GM23338 (cell line): Measurements from ENCODE around the gene TMEM132D. TPM values are rescaled to one million over a fixed set of nuclear protein-coding genes. Genes with fewer than 3 reads are reported as not detected.

ENCODE experiments used
- ATAC-seq: fragments of 200-7000 bp; cut with Tn5 transposase; 3 replicates; pipeline ENCODE4 v1.9.1; 2020
- DNase-seq: peaks from one replicate; pipeline ENCODE4 v3.0.0-alpha.2; 2015; ENCODE audit warnings: low spot score
- H2AFZ ChIP-seq: fragments of 200-600 bp; sonication (generic); 2 replicates; pipeline ENCODE4 v1.8.0; 2016; ENCODE audit warnings: antibody characterized with exemption, mild to moderate bottlenecking, moderate library complexity
- H3F3A ChIP-seq: fragments of 200-600 bp; sonication (generic); replicated peaks from 2 replicates; pipeline ENCODE4 v1.8.0; 2017; ENCODE audit warnings: antibody characterized with exemption, mixed run types, low read depth
- H3K27ac ChIP-seq: fragments of 200-600 bp; sonication (generic); 2 replicates; pipeline ENCODE4 v1.6.1; 2016; ENCODE audit warnings: low read depth
- H3K27me3 ChIP-seq: fragments of 200-600 bp; sonication (generic); 2 replicates; pipeline ENCODE4 v1.8.0; 2016; ENCODE audit warnings: mild to moderate bottlenecking, mixed run types, moderate library complexity; ENCODE audit not compliant: insufficient read depth
- H3K36me3 ChIP-seq: fragments of 200-600 bp; sonication (generic); 2 replicates; pipeline ENCODE4 v1.8.0; 2016; ENCODE audit warnings: mild to moderate bottlenecking; ENCODE audit not compliant: insufficient read depth
- H3K4me1 ChIP-seq: fragments of 200-600 bp; sonication (generic); 2 replicates; pipeline ENCODE4 v1.8.0; 2016; ENCODE audit warnings: mild to moderate bottlenecking, moderate library complexity; ENCODE audit not compliant: insufficient read depth
- H3K4me2 ChIP-seq: fragments of 200-600 bp; sonication (generic); 2 replicates; pipeline ENCODE4 v1.7.1; 2017; ENCODE audit warnings: mixed run types
- H3K4me3 ChIP-seq: fragments of 200-600 bp; sonication (generic); 2 replicates; pipeline ENCODE4 v1.6.1; 2016; ENCODE audit warnings: mixed run types
- H3K79me2 ChIP-seq: fragments of 200-600 bp; sonication (generic); replicated peaks from 2 replicates; pipeline ENCODE4 v1.8.0; 2017; ENCODE audit warnings: mild to moderate bottlenecking; ENCODE audit not compliant: insufficient read depth
- H3K9me2 ChIP-seq: fragments of 200-600 bp; sonication (generic); 2 replicates; pipeline ENCODE4 v1.8.0; 2017; ENCODE audit not compliant: insufficient read depth
- H4K20me1 ChIP-seq: fragments of 200-600 bp; sonication (generic); replicated peaks from 2 replicates; pipeline ENCODE4 v1.8.0; 2017; ENCODE audit warnings: mild to moderate bottlenecking; ENCODE audit not compliant: insufficient read depth
- H3K27ac Mint-ChIP-seq: 2 replicates; pipeline ENCODE4 v1.8.0; 2020; ENCODE audit warnings: inconsistent platforms, mild to moderate bottlenecking, moderate library complexity, mixed read lengths
- H3K27me3 Mint-ChIP-seq: 3 replicates; pipeline ENCODE4 v1.8.0; 2022; ENCODE audit warnings: low read depth, mild to moderate bottlenecking, moderate library complexity, mixed read lengths, inconsistent platforms; ENCODE audit not compliant: insufficient read depth, poor library complexity
- H3K36me3 Mint-ChIP-seq: 3 replicates; pipeline ENCODE4 v1.8.0; 2021; ENCODE audit warnings: low read depth, mild to moderate bottlenecking, inconsistent platforms, moderate library complexity, mixed read lengths
- H3K4me1 Mint-ChIP-seq: 3 replicates; pipeline ENCODE4 v1.8.0; 2020; ENCODE audit warnings: mild to moderate bottlenecking, inconsistent platforms, mixed read lengths
- H3K4me3 Mint-ChIP-seq: 3 replicates; pipeline ENCODE4 v1.8.0; 2021; ENCODE audit warnings: moderate library complexity, mild to moderate bottlenecking, inconsistent platforms, mixed read lengths
- H3K9me3 Mint-ChIP-seq: 3 replicates; pipeline ENCODE4 v1.8.0; 2020; ENCODE audit warnings: moderate library complexity, mild to moderate bottlenecking, inconsistent platforms, mixed read lengths
- CREB1 ChIP-seq: fragments of 250-450 bp; sonication (Bioruptor Pico); IDR thresholded peaks from 2 replicates; pipeline ENCODE4 v1.5.0; 2020; ENCODE audit warnings: low read depth, mild to moderate bottlenecking, moderate library complexity
- CTCF ChIP-seq, 2 experiments: fragments of 200-600 bp in 1 of 2; sonication (generic) in 1 of 2; conservative IDR thresholded peaks; 2 replicates each; pipeline versions ENCODE4 v1.5.1 to v1.6.1; 2016 to 2017; ENCODE audit warnings: antibody characterized with exemption in 2 of 2, low read depth in 2 of 2, mild to moderate bottlenecking in 2 of 2, moderate library complexity in 1 of 2
- EZH2 ChIP-seq: fragments of 200-600 bp; sonication (generic); IDR thresholded peaks from one replicate; pipeline ENCODE4 v1.8.0; 2017; ENCODE audit warnings: antibody characterized with exemption, mild to moderate bottlenecking, low read depth; ENCODE audit not compliant: unreplicated experiment
- EZH2phosphoT487 ChIP-seq: fragments of 200-600 bp; sonication (generic); IDR thresholded peaks from one replicate; pipeline ENCODE4 v1.8.1; 2018; ENCODE audit warnings: antibody characterized with exemption; ENCODE audit not compliant: unreplicated experiment
- POLR2AphosphoS5 ChIP-seq: IDR thresholded peaks from 2 replicates; pipeline ENCODE4 v1.6.1; 2016; ENCODE audit warnings: antibody characterized with exemption, low read depth
- REST ChIP-seq: IDR thresholded peaks from one replicate; pipeline ENCODE4 v1.6.1; 2018; ENCODE audit warnings: antibody characterized with exemption; ENCODE audit not compliant: unreplicated experiment
- STAT1 ChIP-seq: IDR thresholded peaks from one replicate; pipeline ENCODE4 v1.6.1; 2016; ENCODE audit warnings: antibody characterized with exemption; ENCODE audit not compliant: unreplicated experiment
- ZNF331 ChIP-seq: fragments of 250-450 bp; sonication (Bioruptor Pico); IDR thresholded peaks from 2 replicates; pipeline ENCODE4 v1.5.0; 2020; ENCODE audit warnings: low read depth, mild to moderate bottlenecking, moderate library complexity
- ZNF462 ChIP-seq: fragments of 250-450 bp; sonication (Bioruptor Pico); IDR thresholded peaks from 2 replicates; pipeline ENCODE4 v1.5.0; 2020; ENCODE audit warnings: mild to moderate bottlenecking, moderate library complexity
- polyA plus RNA-seq: library from polyadenylated mRNA; unstranded; fragments of >200 nt; fragmentation: Nextera tagmentation; extraction: Ambion mirVana; gene quantifications from 2 replicates; pipeline ENCODE4 v1.2.1, GENCODE V29; 2016
- total RNA-seq: library from RNA; depleted of rRNA; stranded (reverse); fragments of >200 nt; shearing (Covaris generic); gene quantifications from 2 replicates; pipeline ENCODE4 v1.2.3, GENCODE V29; 2014

The TMEM132D gene
- total and polyA plus RNA-seq, 2 experiments from 2014 or later: 0.44 to 5.3 TPM

- TF ChIP-seq ZNF462 (CRISPR knock-in tag) (no peak), EZH2 (no peak), POLR2AphosphoS5 (no peak), EZH2phosphoT487 (no peak), REST (no peak), CREB1 (CRISPR knock-in tag) (no peak)
Measured at GRCh38 chr12:129366656-129367055, 537.2 kb downstream of the TMEM132D start (continued).

- no peak overlapping the region for H3K27ac Mint-ChIP-seq
- H3K4me3 Mint-ChIP-seq: no peak overlapping the region
- H3K9me2 ChIP-seq: no peaks in the 10 kb centered on the region
- H3K36me3 Mint-ChIP-seq: peaks cover 43% of the 10 kb centered on the region
- H3K27me3 Mint-ChIP-seq: peaks cover 7% of the 10 kb centered on the region
- H3K4me1 ChIP-seq: no peaks in the 10 kb centered on the region
- no peak for DNase-seq
- no peak for ATAC-seq
- no peak overlapping the region for H3K4me2 ChIP-seq
- H3F3A ChIP-seq: no peaks in the 10 kb centered on the region
- no peaks in the 10 kb centered on the region for H3K79me2 ChIP-seq
- H3K36me3 ChIP-seq: no peaks in the 10 kb centered on the region
- H2AFZ ChIP-seq: no peak overlapping the region
- H3K4me1 Mint-ChIP-seq: no peaks in the 10 kb centered on the region
- H3K27me3 ChIP-seq: no peaks in the 10 kb centered on the region
- H4K20me1 ChIP-seq: no peaks in the 10 kb centered on the region
- H3K4me3 ChIP-seq: no peak overlapping the region
- no peak overlapping the region for H3K27ac ChIP-seq
- peaks cover 44% of the 10 kb centered on the region for H3K9me3 Mint-ChIP-seq
- TF ChIP-seq CREB1 (CRISPR knock-in tag) (no peak), CTCF (conservative IDR thresholded peaks at IDR 0.05; ENCODE audit: low read depth in 2 of 2) (no peak), STAT1 (no peak), ZNF331 (CRISPR knock-in tag) (no peak)
Measured at GRCh38 chr12:129363041-129363440, 540.8 kb downstream of the TMEM132D start.
